ENCODE data around the gene CCNK.

Gene CCNK

DNA sequence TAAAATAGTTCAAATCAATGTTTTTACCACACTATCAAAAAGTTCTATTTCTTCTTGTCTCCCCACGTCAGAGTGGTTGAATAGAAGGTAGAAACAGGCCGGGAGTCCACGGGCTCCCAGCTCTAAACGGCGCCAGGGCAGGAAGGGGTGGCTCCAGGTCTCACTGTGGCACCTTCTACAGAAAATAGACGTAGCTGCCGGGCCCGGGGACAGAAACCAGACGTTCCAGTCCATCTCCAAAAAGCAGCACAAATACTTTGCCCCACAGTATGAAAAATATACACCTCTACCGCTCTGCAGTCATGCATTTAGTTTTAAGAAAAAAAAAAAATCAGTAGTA is 30.9 kb downstream of the CCNK start:
- no peaks in the 10 kb centered on the region for H3K9me3 ChIP-seq (replicated peaks in 1 of 11)
- peak overlapping the region in 4 of 11 experiments; percentile 57 to 71 (median 63); a peak in 7 of 22 replicates for H3K4me2 ChIP-seq
- H3K4me1 ChIP-seq = peaks cover 13 to 49% (median 26%) of the 10 kb centered on the region in 10 experiments; a peak in 19 of 20 replicates
- peak overlapping the region in 6 of 11 experiments; percentile 19 to 57 (median 46); a peak in 8 of 22 replicates for H3K9ac ChIP-seq
- H3K27ac ChIP-seq = peak overlapping the region in 4 of 11 experiments; percentile 46 to 61 (median 50); a peak in 5 of 22 replicates
- H3K27me3 ChIP-seq = no peaks in the 10 kb centered on the region
- peaks cover 55 to 78% (median 69%) of the 10 kb centered on the region in 11 experiments for H3K36me3 ChIP-seq
- no peak overlapping the region for H3K4me3 ChIP-seq
- no peak for TF ChIP-seq Cebpa-rat (IDR thresholded peaks at IDR 0.05)
- peaks cover 21 to 97% (median 81%) of the 10 kb centered on the region in 11 experiments; a peak in 21 of 22 replicates for H4K20me1 ChIP-seq

DNA sequence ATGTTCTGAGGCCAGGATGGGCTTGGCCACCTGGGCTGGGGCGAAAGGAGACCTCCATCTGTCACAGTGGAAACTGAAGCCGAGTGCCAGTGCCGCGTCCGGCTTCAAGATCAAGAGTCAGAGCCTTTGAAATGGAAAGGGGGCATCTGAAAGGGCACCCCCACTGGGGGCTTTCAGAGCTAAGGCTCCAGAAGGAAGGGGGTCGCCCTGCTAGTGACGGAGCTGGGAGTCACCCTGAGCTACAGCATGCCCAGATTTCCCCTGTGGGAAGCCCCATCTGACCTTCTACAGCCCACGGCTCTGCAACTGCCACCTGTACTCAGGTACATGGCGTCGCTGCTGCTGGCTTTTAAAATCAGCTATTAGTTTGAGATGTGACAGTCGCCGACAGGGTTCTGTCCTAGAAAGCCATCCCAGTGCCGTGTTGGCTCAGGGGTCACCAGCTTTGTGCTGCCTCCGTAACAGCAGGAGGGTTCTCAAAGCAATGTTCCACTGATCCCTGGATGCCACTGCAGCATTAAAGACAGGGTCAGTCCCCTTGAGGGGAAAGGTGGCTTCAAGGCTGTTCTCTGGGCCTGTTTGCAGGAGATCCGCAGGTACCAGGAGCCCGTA is 31.5 kb downstream of the CCNK start:
- Histone ChIP-seq H3K27ac (no peak overlapping the region), H3K4me2 (no peak overlapping the region), H3K36me3 (peaks cover 49 to 72% (median 63%) of the 10 kb centered on the region in 11 experiments)

DNA sequence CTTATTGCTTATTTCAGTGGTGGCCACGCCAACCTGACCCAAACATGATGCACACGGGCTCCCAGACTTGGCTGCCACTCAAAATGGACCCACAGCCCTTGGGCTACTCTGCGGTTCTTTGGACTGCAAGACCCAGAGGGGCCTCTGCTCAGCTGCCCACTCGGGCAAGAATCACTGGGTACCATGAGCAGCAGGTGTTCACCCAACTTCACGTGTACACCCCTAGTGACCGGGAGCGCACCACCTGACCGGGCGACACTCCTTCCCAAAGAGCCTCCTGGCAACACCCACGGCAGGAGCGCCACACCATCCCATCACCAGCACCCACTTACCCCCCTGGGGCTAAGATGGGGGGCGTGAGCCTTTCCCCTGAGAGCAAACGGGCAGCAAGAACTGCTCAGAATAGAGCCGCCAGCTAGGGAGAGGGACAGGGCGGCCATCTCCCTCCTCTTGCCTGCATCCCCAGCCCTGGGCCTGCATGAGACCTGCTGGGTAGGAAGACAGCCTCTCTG is 32.0 kb downstream of the CCNK start:
- Histone ChIP-seq H3K27ac (no peak overlapping the region), H3K9ac (peak overlapping the region in 2 of 11 experiments; percentile 18 to 33; a peak in 2 of 22 replicates), H3K36me3 (peaks cover 43 to 66% (median 57%) of the 10 kb centered on the region in 11 experiments), H3K4me2 (peak overlapping the region in 2 of 11 experiments; percentile 43 to 64; a peak in 4 of 22 replicates), H3K4me3 (no peak overlapping the region), H3K4me1 (peaks cover 13 to 60% (median 38%) of the 10 kb centered on the region in 10 experiments; a peak in 19 of 20 replicates), H4K20me1 (peaks cover 21 to 97% (median 87%) of the 10 kb centered on the region in 11 experiments; a peak in 21 of 22 replicates), H3K9me3 (replicated peaks in 1 of 11) (no peaks in the 10 kb centered on the region), H3K27me3 (no peaks in the 10 kb centered on the region)
- TF ChIP-seq Cebpa-rat (IDR thresholded peaks at IDR 0.05) = no peak

More for the DNA sequence above, 31.5 kb downstream of the CCNK start:
- peaks cover 13 to 55% (median 32%) of the 10 kb centered on the region in 10 experiments; a peak in 19 of 20 replicates for H3K4me1 ChIP-seq
- no peak for TF ChIP-seq Cebpa-rat (IDR thresholded peaks at IDR 0.05)
- H3K9me3 ChIP-seq (replicated peaks in 1 of 11) = no peaks in the 10 kb centered on the region
- peaks cover 21 to 97% (median 86%) of the 10 kb centered on the region in 11 experiments; a peak in 21 of 22 replicates for H4K20me1 ChIP-seq
- no peaks in the 10 kb centered on the region for H3K27me3 ChIP-seq
- H3K9ac ChIP-seq = no peak overlapping the region; a peak in 1 of 22 replicates
- no peak overlapping the region for H3K4me3 ChIP-seq

DNA sequence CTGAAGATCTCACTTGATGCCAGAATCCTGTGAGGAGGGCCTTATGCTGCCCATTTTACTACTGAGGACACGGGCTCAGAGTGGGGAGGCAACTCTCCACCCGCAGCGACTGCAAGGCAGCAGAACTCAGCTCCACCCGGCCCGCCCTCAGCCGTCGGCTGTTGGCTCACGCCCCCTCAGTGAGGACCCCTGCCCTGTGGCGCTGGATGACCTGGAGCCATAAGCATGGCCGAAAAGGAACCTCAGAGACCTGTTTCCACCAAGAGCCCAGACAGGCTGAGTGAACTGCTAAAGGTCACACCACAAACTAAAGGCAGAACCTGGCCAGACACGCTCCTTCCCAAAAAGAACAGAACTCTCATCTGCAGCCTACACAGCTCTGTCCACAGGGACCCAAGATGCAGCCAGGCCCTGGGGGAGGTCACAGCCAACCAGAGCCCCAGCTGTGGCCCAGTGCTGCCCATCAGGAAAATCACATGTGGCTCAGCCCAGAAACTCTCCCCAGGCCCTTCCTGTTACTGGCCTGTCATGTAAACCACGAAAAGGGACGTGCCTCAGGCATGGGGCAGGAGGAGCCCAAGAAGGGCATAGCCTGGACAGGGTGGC is 32.8 kb downstream of the CCNK start:
- no peak for TF ChIP-seq Cebpa-rat (IDR thresholded peaks at IDR 0.05)
- no peaks in the 10 kb centered on the region for H3K27me3 ChIP-seq
- no peak overlapping the region; a peak in 1 of 22 replicates for H3K27ac ChIP-seq
- peaks cover 35 to 58% (median 49%) of the 10 kb centered on the region in 11 experiments for H3K36me3 ChIP-seq
- H4K20me1 ChIP-seq = peaks cover 18 to 97% (median 86%) of the 10 kb centered on the region in 11 experiments; a peak in 21 of 22 replicates
- H3K9ac ChIP-seq = peak overlapping the region in 6 of 11 experiments; percentile 7 to 33 (median 20); a peak in 4 of 22 replicates
- H3K4me2 ChIP-seq = peak overlapping the region in 4 of 11 experiments; percentile 6 to 64 (median 34); a peak in 7 of 22 replicates
- H3K4me3 ChIP-seq = no peak overlapping the region
- H3K4me1 ChIP-seq = peaks cover 13 to 62% (median 41%) of the 10 kb centered on the region in 10 experiments; a peak in 19 of 20 replicates
- H3K9me3 ChIP-seq (replicated peaks in 1 of 11) = no peaks in the 10 kb centered on the region

DNA sequence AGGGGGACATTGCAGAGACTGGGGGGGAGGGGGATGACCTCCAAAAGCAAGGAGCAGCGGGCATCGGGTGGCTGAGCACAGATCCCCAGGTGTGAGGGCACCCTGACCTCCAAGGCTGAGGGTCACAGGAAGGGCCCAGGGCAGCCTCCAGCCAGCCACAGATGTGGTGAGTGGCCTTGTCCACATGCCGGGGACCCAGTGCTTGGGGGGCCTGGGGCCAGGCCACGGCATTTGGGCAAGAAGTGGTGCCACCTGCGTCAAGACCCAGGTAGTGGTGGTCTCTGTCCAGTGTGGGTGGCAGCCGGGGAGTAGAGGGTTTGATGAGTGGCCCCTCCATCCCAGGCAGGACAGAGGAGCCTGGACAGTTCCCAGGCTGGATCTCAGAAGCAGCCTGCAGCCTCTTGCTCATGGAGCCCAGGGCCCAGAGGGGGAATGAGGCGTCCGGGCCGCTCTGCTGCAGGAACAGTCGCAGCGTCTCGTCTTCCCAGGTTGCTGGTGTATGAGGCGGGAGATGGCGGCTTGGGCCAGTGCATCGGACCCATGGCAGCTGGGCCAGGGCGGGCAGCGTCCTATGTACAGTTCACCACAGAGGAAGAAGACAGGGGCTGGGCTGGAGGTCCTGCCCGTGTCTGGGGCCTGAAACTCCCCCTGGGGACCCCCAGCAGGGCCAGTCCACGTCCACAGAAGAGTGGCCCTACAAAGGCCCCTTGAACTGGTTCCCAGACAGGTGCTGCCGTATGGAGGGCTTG is 33.5 kb downstream of the CCNK start:
- peak overlapping the region in 3 of 11 experiments; percentile 26 to 64 (median 43); a peak in 5 of 22 replicates for H3K4me2 ChIP-seq
- peaks cover 28 to 51% (median 43%) of the 10 kb centered on the region in 11 experiments for H3K36me3 ChIP-seq
- H3K4me3 ChIP-seq = no peak overlapping the region
- H3K27me3 ChIP-seq = no peaks in the 10 kb centered on the region
- H3K9me3 ChIP-seq (replicated peaks in 1 of 11) = no peaks in the 10 kb centered on the region
- no peak for TF ChIP-seq Cebpa-rat (IDR thresholded peaks at IDR 0.05)
- H4K20me1 ChIP-seq = peaks cover 12 to 94% (median 80%) of the 10 kb centered on the region in 11 experiments; a peak in 21 of 22 replicates
- H3K27ac ChIP-seq = no peak overlapping the region
- peak overlapping the region in 3 of 11 experiments; percentile 7 to 33 (median 33); a peak in 2 of 22 replicates for H3K9ac ChIP-seq
- peaks cover 13 to 62% (median 41%) of the 10 kb centered on the region in 10 experiments; a peak in 19 of 20 replicates for H3K4me1 ChIP-seq

DNA sequence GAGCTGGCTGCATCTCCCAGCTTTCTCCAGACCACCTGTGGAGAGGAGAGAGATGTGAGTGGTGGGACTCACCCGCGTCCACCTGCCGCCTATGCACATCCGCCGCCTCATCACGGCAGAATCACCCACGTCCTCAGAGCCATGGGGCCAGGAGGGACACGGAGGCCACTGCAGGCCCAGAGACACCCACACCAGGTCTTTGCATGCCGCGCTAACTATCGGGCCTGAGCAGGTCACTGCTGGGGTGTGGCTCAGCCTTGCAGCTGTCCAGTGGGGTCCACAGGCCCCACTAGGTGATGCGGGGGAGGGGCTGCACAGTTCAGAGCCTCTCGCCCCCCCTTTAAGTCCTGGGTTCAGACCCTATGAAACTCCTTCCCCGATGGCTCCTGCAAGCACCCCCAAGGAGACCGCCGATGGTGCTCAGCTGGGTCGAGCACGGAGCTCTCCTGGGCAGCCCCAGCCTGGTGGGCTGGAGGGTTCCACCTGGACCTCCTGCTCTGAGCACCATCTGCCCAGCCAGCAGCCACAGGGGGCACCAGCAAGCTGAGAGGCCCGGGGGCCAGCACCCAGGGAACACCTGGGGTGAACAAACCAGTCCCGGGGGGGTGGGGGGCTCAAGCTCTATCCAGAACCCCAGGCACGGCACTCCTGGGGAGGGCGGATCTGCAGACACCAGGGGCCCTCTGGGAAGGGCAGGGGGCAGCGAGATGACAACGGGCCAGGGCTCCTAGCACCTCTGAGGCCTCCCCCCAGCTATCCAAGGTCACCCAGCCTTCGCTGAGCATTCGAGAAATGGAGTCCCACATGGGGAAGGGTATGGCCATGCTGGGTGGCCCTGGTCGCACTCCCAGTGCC is 34.3 kb downstream of the CCNK start:
- peaks cover 25 to 48% (median 40%) of the 10 kb centered on the region in 11 experiments for H3K36me3 ChIP-seq

DNA sequence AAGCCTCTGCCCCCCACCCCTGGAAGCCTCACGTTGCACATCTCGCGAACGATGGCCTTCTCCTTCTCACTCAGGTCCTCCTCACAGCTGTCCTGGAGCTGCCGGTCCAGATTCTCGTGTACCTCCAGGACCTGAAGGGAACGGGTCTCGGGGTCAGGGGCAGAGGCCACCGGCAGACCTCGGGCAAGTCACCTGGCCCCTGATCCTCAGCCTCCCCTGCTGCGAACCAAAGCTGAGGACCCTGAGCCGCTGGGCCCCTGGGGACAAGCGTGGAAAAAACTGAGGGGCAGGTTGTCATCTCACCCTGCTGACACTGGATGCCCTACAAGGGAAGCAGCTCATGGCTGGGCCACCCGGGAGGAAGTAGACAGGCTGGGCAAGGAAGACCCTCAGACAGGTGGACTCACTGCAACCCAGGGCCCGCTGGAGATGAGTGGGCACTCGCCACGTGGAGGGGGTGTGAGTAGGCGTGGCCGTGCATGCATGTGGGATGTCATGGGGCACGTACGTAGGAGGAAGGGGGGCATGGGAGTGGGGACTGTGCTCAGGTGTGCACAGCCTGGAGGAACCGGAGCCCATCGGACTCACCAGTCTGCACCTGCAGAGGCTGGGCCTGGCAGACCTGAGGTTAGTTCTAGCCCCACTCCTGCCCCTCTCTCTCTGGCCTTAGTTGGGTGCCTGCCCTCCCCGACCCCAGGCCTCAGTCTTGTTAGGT is 35.1 kb downstream of the CCNK start:
- Histone ChIP-seq H3K9ac (no peak overlapping the region), H3K4me1 (peaks cover 13 to 55% (median 33%) of the 10 kb centered on the region in 10 experiments; a peak in 19 of 20 replicates), H3K36me3 (peaks cover 17 to 43% (median 32%) of the 10 kb centered on the region in 11 experiments), H4K20me1 (peaks cover 6 to 98% (median 76%) of the 10 kb centered on the region in 11 experiments; a peak in 21 of 22 replicates), H3K27ac (no peak overlapping the region), H3K4me3 (no peak overlapping the region), H3K27me3 (no peaks in the 10 kb centered on the region), H3K4me2 (no peak overlapping the region), H3K9me3 (replicated peaks in 1 of 11) (no peaks in the 10 kb centered on the region)
- no peak for TF ChIP-seq Cebpa-rat (IDR thresholded peaks at IDR 0.05)

More for the DNA sequence above, 34.3 kb downstream of the CCNK start:
- H3K4me2 ChIP-seq = no peak overlapping the region
- H3K4me3 ChIP-seq = no peak overlapping the region
- no peak overlapping the region for H3K9ac ChIP-seq
- no peaks in the 10 kb centered on the region for H3K9me3 ChIP-seq (replicated peaks in 1 of 11)
- H3K27ac ChIP-seq = no peak overlapping the region
- H3K27me3 ChIP-seq = no peaks in the 10 kb centered on the region
- peaks cover 13 to 62% (median 40%) of the 10 kb centered on the region in 10 experiments; a peak in 19 of 20 replicates for H3K4me1 ChIP-seq
- no peak for TF ChIP-seq Cebpa-rat (IDR thresholded peaks at IDR 0.05)
- H4K20me1 ChIP-seq = peaks cover 9 to 98% (median 78%) of the 10 kb centered on the region in 11 experiments; a peak in 21 of 22 replicates

Data from BLaER1 treated with 17β-estradiol and CSF1 and Interleukin-3, amounts not matched to agents 10 nM and 100 nM (cell line).